Neural cell (in vitro differentiated cells): ENCODE data around the gene SMPD3.

Experiments used
- EP300 ChIP-seq: fragments of 450-650 bp; conservative IDR thresholded peaks from 2 replicates; pipeline ENCODE4 v1.6.1; 2014; ENCODE audit warnings: antibody characterized with exemption, mild to moderate bottlenecking, moderate library complexity; ENCODE audit not compliant: poor library complexity, severe bottlenecking
- MXI1 ChIP-seq: fragments of 450-650 bp; conservative IDR thresholded peaks from 2 replicates; pipeline ENCODE4 v1.6.1; 2014; ENCODE audit warnings: antibody characterized with exemption, mild to moderate bottlenecking; ENCODE audit not compliant: poor library complexity, severe bottlenecking
- SMC3 ChIP-seq: fragments of 450-650 bp; conservative IDR thresholded peaks from 2 replicates; pipeline ENCODE4 v1.6.1; 2014; ENCODE audit warnings: antibody characterized with exemption, mild to moderate bottlenecking, moderate library complexity; ENCODE audit not compliant: poor library complexity
- TF ChIP-seq, protein P1 (sequence below): fragments of 450-650 bp; IDR thresholded peaks from 2 replicates; pipeline ENCODE4 v1.5.1; 2014; ENCODE audit warnings: antibody characterized with exemption, mild to moderate bottlenecking, moderate library complexity; ENCODE audit not compliant: poor library complexity, severe bottlenecking

DNA sequence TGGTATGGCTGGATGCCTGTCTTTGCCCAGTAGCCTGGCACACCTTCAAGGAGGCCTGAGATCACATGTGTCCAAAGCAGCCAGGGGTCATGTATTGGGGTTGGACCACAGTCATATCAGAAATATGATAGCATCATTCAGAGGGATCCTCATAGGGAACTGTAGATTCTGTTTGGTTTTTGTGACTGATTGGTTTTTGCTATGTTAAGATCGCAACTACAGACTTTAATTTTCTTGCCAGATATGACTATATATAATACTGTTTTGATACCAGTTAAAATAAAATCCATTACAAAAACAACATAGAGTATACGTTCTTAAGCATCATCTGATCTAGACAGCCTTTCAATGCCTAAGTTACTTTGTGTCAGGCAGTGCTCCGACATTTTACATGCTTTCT, 11.8 kb upstream of the SMPD3 start:
- TF ChIP-seq MXI1 (no peak), EP300 (no peak), SMC3 (no peak)
- TF ChIP-seq, protein P1, sequence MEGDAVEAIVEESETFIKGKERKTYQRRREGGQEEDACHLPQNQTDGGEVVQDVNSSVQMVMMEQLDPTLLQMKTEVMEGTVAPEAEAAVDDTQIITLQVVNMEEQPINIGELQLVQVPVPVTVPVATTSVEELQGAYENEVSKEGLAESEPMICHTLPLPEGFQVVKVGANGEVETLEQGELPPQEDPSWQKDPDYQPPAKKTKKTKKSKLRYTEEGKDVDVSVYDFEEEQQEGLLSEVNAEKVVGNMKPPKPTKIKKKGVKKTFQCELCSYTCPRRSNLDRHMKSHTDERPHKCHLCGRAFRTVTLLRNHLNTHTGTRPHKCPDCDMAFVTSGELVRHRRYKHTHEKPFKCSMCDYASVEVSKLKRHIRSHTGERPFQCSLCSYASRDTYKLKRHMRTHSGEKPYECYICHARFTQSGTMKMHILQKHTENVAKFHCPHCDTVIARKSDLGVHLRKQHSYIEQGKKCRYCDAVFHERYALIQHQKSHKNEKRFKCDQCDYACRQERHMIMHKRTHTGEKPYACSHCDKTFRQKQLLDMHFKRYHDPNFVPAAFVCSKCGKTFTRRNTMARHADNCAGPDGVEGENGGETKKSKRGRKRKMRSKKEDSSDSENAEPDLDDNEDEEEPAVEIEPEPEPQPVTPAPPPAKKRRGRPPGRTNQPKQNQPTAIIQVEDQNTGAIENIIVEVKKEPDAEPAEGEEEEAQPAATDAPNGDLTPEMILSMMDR, result no peak
